Stomach (tissue), 9 donors: ENCODE results near the gene IQCF6. TPM values are rescaled to one million over a fixed set of nuclear protein-coding genes. Genes with fewer than 3 reads are reported as not detected.

ENCODE experiments used
- DNase-seq, 2 donors: peaks; one replicate each; pipeline versions ENCODE4 v3.0.0 to v3.0.0-alpha.2; 2013 to 2019
- H3K27ac ChIP-seq, 5 donors: fragments of 200-600 bp in 4 of 5; sonication (generic) in 4 of 5; one replicate each; pipeline ENCODE4 v1.5.1; 2013 to 2019; ENCODE audit warnings: mild to moderate bottlenecking in 1 of 5, moderate library complexity in 1 of 5
- H3K27me3 ChIP-seq, 3 donors: fragments of 200-600 bp; sonication (generic); one replicate each; pipeline ENCODE4 v1.5.1; 2017 to 2019; ENCODE audit warnings: mixed run types in 1 of 3
- H3K36me3 ChIP-seq, 4 donors: fragments of 200-600 bp; sonication (generic); 1 replicate in 3 of 4; 2 replicates in 1 of 4; pipeline ENCODE4 v1.5.1; 2016 to 2019
- H3K4me1 ChIP-seq, 4 donors: fragments of 200-600 bp; sonication (generic); one replicate each; pipeline ENCODE4 v1.5.1; 2016 to 2019
- H3K4me3 ChIP-seq, 4 donors: fragments of 200-600 bp; sonication (generic) in 3 of 4; one replicate each; pipeline ENCODE4 v1.5.1; 2016 to 2019; ENCODE audit warnings: mild to moderate bottlenecking in 1 of 4
- H3K9me3 ChIP-seq, 4 donors: fragments of 200-600 bp; sonication (generic); one replicate each; pipeline ENCODE4 v1.5.1; 2016 to 2019
- CTCF ChIP-seq, 7 experiments: fragments of 450-650 bp in 4 of 7; fragments of 200-600 bp in 3 of 7; sonication (generic) in 3 of 7; IDR thresholded peaks; one replicate each; pipeline ENCODE4 v1.5.1; 2016 to 2019; ENCODE audit warnings: antibody characterized with exemption in 7 of 7, control low read depth in 2 of 7, mild to moderate bottlenecking in 1 of 7
- EP300 ChIP-seq: sonication (generic); formaldehyde crosslinking; IDR thresholded peaks from one replicate; pipeline ENCODE4 v1.6.1; 2017; ENCODE audit warnings: antibody characterized with exemption
- POLR2A ChIP-seq, 4 donors: fragments of 450-650 bp; IDR thresholded peaks; one replicate each; pipeline ENCODE4 v1.6.1; 2016; ENCODE audit warnings: antibody characterized with exemption in 4 of 4, control low read depth in 2 of 4, mild to moderate bottlenecking in 1 of 4, moderate library complexity in 1 of 4
- POLR2AphosphoS5 ChIP-seq, 3 donors: sonication (generic); formaldehyde crosslinking; IDR thresholded peaks; one replicate each; pipeline ENCODE4 v1.6.1; 2016; ENCODE audit warnings: antibody characterized with exemption in 3 of 3
- WGBS, 5 donors: extraction: QIAGEN DNeasy Blood & Tissue Kit in 3 of 5; methylation state at CpG; one replicate each; pipeline versions ENCODE4 v1.1.5 to v1.1.7; 2013 to 2018; 5-methylcytosine and 5-hydroxymethylcytosine counted together
- intact Hi-C: fragments of 100-400 bp; cut with DNase I; formaldehyde crosslinking; loops from one replicate; pipeline ENCODE4 v1.15.1; 2023; ENCODE audit warnings: low total_unique reads
- polyA plus RNA-seq, 3 donors: library from polyadenylated mRNA; stranded (reverse); fragments of 200-250 nt; gene quantifications; one replicate each; pipeline ENCODE4 v1.2.3, GENCODE V29; 2013
- total RNA-seq, 5 donors: library from RNA; depleted of rRNA; stranded (reverse); fragments of >200 nt; gene quantifications; one replicate each; pipeline versions ENCODE4 v1.1.0 to v1.2.3, GENCODE V29; 2014 to 2016
- donor health status: healthy with polysubstance abuse.
- donor health status: Bipolar disorder and iron deficiency.
- donor health status: healthy.

Gene IQCF6
- total and polyA plus RNA-seq, 8 donors = not detected

- Histone ChIP-seq H3K9me3 (peaks cover 0 to 8% (median 0%) of the 10 kb centered on the region in 4 donors), H3K4me1 (no peaks in the 10 kb centered on the region), H3K4me3 (no peak overlapping the region), H3K36me3 (no peaks in the 10 kb centered on the region), H3K27ac (no peak overlapping the region), H3K27me3 (no peaks in the 10 kb centered on the region)
- no peak for DNase-seq
- WGBS, 5 donors = 78 to 89% (median 84%) methylated on average over 4 of the region's 4 CpGs
- intact Hi-C loops = no loop called here
- TF ChIP-seq EP300 (no peak), POLR2AphosphoS5 (IDR thresholded peaks at IDR 0.05) (no peak), CTCF (IDR thresholded peaks at IDR 0.05) (no peak), POLR2A (IDR thresholded peaks at IDR 0.05) (no peak)
Observed at GRCh38 chr3:51733859-51734571, 45.0 kb downstream of the IQCF6 start.

- no peak for DNase-seq
- Histone ChIP-seq H3K27ac (no peak overlapping the region), H3K36me3 (no peaks in the 10 kb centered on the region), H3K9me3 (peaks cover 0 to 3% (median 0%) of the 10 kb centered on the region in 4 donors), H3K4me3 (no peak overlapping the region), H3K27me3 (no peaks in the 10 kb centered on the region), H3K4me1 (no peaks in the 10 kb centered on the region)
- TF ChIP-seq POLR2A (IDR thresholded peaks at IDR 0.05) (no peak), EP300 (no peak), CTCF (IDR thresholded peaks at IDR 0.05) (no peak), POLR2AphosphoS5 (IDR thresholded peaks at IDR 0.05) (no peak)
- intact Hi-C loops = no loop called here
Observed at GRCh38 chr3:51729042-51729633, 49.9 kb downstream of the IQCF6 start.

Other genes starting within 250 kb of the IQCF6 start
- gene RAD54L2, start 240.5 kb downstream of the IQCF6 start, total RNA-seq = 10 to 100 TPM in 4 of 5 donors, 1 to 10 TPM in 1; 2.3 to 46.0 (median 27.4) TPM
- 1 to 10 TPM; 1.5 to 3.9 (median 1.6) TPM for gene RAD54L2, start 240.5 kb downstream of the IQCF6 start, polyA plus RNA-seq
- 10 to 100 TPM; 18.7 to 73.0 (median 34.3) TPM for gene TEX264, start 108.0 kb downstream of the IQCF6 start, total RNA-seq
- 10 to 100 TPM; 34.5 to 60.1 (median 60.1) TPM for gene TEX264, start 108.0 kb downstream of the IQCF6 start, polyA plus RNA-seq
- gene GRM2, start 72.2 kb downstream of the IQCF6 start, total RNA-seq = under 1 TPM in 2 of 5 donors, not detected in 3; 0.37 to 0.58 TPM
- gene GRM2, start 72.2 kb downstream of the IQCF6 start, polyA plus RNA-seq = under 1 TPM in 2 of 3 donors, not detected in 1; 0.06 to 0.15 TPM
- gene IQCF2, start 82.4 kb upstream of the IQCF6 start, total RNA-seq = not detected
- not detected for gene IQCF2, start 82.4 kb upstream of the IQCF6 start, polyA plus RNA-seq
- gene IQCF5, start 96.4 kb upstream of the IQCF6 start, total RNA-seq = not detected
- not detected for gene IQCF5, start 96.4 kb upstream of the IQCF6 start, polyA plus RNA-seq
- not detected for gene IQCF1, start 124.1 kb upstream of the IQCF6 start, total RNA-seq
- not detected for gene IQCF1, start 124.1 kb upstream of the IQCF6 start, polyA plus RNA-seq
- gene RRP9, start 162.7 kb upstream of the IQCF6 start, total RNA-seq = 10 to 100 TPM in 4 of 5 donors, 1 to 10 TPM in 1; 3.2 to 13.5 (median 11.7) TPM
- gene RRP9, start 162.7 kb upstream of the IQCF6 start, polyA plus RNA-seq = 10 to 100 TPM; 15.0 to 21.0 (median 18.4) TPM
- gene PARP3, start 163.1 kb upstream of the IQCF6 start, total RNA-seq = 10 to 100 TPM; 14.3 to 39.7 (median 25.0) TPM
- 10 to 100 TPM; 10.6 to 14.0 (median 10.7) TPM for gene PARP3, start 163.1 kb upstream of the IQCF6 start, polyA plus RNA-seq
- not detected for gene GPR62, start 176.1 kb upstream of the IQCF6 start, total RNA-seq
- gene GPR62, start 176.1 kb upstream of the IQCF6 start, polyA plus RNA-seq = under 1 TPM in 1 of 3 donors, not detected in 2; 0.25 TPM
- gene PCBP4, start 188.2 kb upstream of the IQCF6 start, total RNA-seq = 100 to 1,000 TPM in 1 of 5 donors, 10 to 100 TPM in 4; 12.5 to 122 (median 25.1) TPM
- 10 to 100 TPM; 26.5 to 54.9 (median 33.5) TPM for gene PCBP4, start 188.2 kb upstream of the IQCF6 start, polyA plus RNA-seq
- 10 to 100 TPM in 4 of 5 donors, 1 to 10 TPM in 1; 2.9 to 67.4 (median 28.4) TPM for gene ABHD14B, start 194.8 kb upstream of the IQCF6 start, total RNA-seq
- gene ABHD14B, start 194.8 kb upstream of the IQCF6 start, polyA plus RNA-seq = 10 to 100 TPM; 48.1 to 82.9 (median 57.3) TPM
- 10 to 100 TPM in 2 of 5 donors, 1 to 10 TPM in 1, not detected in 2; 7.0 to 17.0 (median 14.5) TPM for gene ABHD14A, start 195.8 kb upstream of the IQCF6 start, total RNA-seq
- gene ABHD14A, start 195.8 kb upstream of the IQCF6 start, polyA plus RNA-seq = 10 to 100 TPM; 12.2 to 20.8 (median 16.3) TPM
- gene ACY1, start 204.3 kb upstream of the IQCF6 start, total RNA-seq = 10 to 100 TPM in 3 of 5 donors, 1 to 10 TPM in 1, not detected in 1; 8.0 to 42.6 (median 31.5) TPM
- gene ACY1, start 204.3 kb upstream of the IQCF6 start, polyA plus RNA-seq = 10 to 100 TPM; 32.9 to 60.6 (median 41.9) TPM
- 1,000 to 10,000 TPM in 1 of 5 donors, 100 to 1,000 TPM in 4; 144 to 1,657 (median 865) TPM for gene RPL29, start 216.7 kb upstream of the IQCF6 start, total RNA-seq
- gene RPL29, start 216.7 kb upstream of the IQCF6 start, polyA plus RNA-seq = 1,000 to 10,000 TPM; 2,501 to 3,071 (median 2,933) TPM